Smooth muscle cell (in vitro differentiated cells): Measurements from ENCODE around the gene PRR3. TPM values are rescaled to one million over a fixed set of nuclear protein-coding genes. Genes with fewer than 3 reads are reported as not detected.

Experiments used
- DNase-seq: peaks from one replicate; lab custom pipeline; 2025; ENCODE audit not compliant: unreplicated experiment; lab: John Stamatoyannopoulos, UW
- H2AFZ ChIP-seq: fragments of 200-600 bp; sonication (generic); 2 replicates; pipeline ENCODE4 v1.6.0; 2016; ENCODE audit warnings: antibody characterized with exemption, low read depth, mild to moderate bottlenecking
- H3F3A ChIP-seq: fragments of 200-600 bp; sonication (generic); 2 replicates; pipeline ENCODE4 v1.6.0; 2017; ENCODE audit warnings: antibody characterized with exemption, low read depth
- H3K27ac ChIP-seq: fragments of 200-600 bp; sonication (generic); 2 replicates; pipeline ENCODE4 v1.5.1; 2016; ENCODE audit warnings: low read depth, mild to moderate bottlenecking
- H3K27me3 ChIP-seq: fragments of 200-600 bp; sonication (generic); 2 replicates; pipeline ENCODE4 v1.6.1; 2016; ENCODE audit warnings: low read depth, mild to moderate bottlenecking
- H3K36me3 ChIP-seq: fragments of 200-600 bp; sonication (generic); 2 replicates; pipeline ENCODE4 v1.5.1; 2016; ENCODE audit warnings: low read depth
- H3K4me1 ChIP-seq: fragments of 200-600 bp; sonication (generic); 2 replicates; pipeline ENCODE4 v1.5.1; 2016; ENCODE audit warnings: low read depth
- H3K4me2 ChIP-seq: fragments of 200-600 bp; sonication (generic); 2 replicates; pipeline ENCODE4 v1.6.0; 2016; ENCODE audit warnings: mild to moderate bottlenecking
- H3K4me3 ChIP-seq: fragments of 200-600 bp; sonication (generic); 2 replicates; pipeline ENCODE4 v1.5.1; 2016; ENCODE audit warnings: mild to moderate bottlenecking
- H3K79me2 ChIP-seq: fragments of 200-600 bp; sonication (generic); 2 replicates; pipeline ENCODE4 v1.6.0; 2016; ENCODE audit warnings: low read depth, mild to moderate bottlenecking
- H3K9ac ChIP-seq: fragments of 200-600 bp; sonication (generic); 2 replicates; pipeline ENCODE4 v1.6.0; 2016; ENCODE audit warnings: low read depth
- H3K9me3 ChIP-seq: fragments of 200-600 bp; sonication (generic); replicated peaks from 2 replicates; pipeline ENCODE4 v1.5.1; 2016; ENCODE audit warnings: low read depth
- H4K20me1 ChIP-seq: fragments of 200-600 bp; sonication (generic); 2 replicates; pipeline ENCODE4 v1.6.0; 2016; ENCODE audit warnings: low read depth
- CTCF ChIP-seq: fragments of 200-600 bp; sonication (generic); IDR thresholded peaks from 2 replicates; pipeline ENCODE4 v1.5.1; 2017; ENCODE audit warnings: borderline replicate concordance, mild to moderate bottlenecking, antibody characterized with exemption; ENCODE audit not compliant: insufficient read depth, poor library complexity, severe bottlenecking
- WGBS: methylation state at CpG from one replicate; pipeline ENCODE4 v1.1.7; 2016; ENCODE audit warnings: low lambda C conversion rate; 5-methylcytosine and 5-hydroxymethylcytosine counted together
- polyA plus RNA-seq: library from polyadenylated mRNA; unstranded; fragments of >200 nt; fragmentation: Nextera tagmentation; extraction: Ambion mirVana; gene quantifications from 2 replicates; pipeline ENCODE4 v1.2.1, GENCODE V29; 2016
- total RNA-seq: library from RNA; depleted of rRNA; stranded (reverse); fragments of >200 nt; gene quantifications from 2 replicates; pipeline ENCODE4 v1.2.3, GENCODE V29; 2014

Gene PRR3
- total and polyA plus RNA-seq, 2 experiments from 2014 or later, result 13.1 to 29.4 TPM

GRCh38 chr6:30571762-30572082 lies 14.6 kb downstream of the PRR3 start:
- peaks cover 60% of the 10 kb centered on the region for H3K79me2 ChIP-seq
- no peaks in the 10 kb centered on the region for H3K36me3 ChIP-seq
- 1% methylated on average over 8 of the region's 8 CpGs for WGBS
- H3K4me2 ChIP-seq, result peak overlapping the region; percentile 97
- H3F3A ChIP-seq, result no peaks in the 10 kb centered on the region
- H4K20me1 ChIP-seq, result peaks cover 48% of the 10 kb centered on the region
- H3K9me3 ChIP-seq, result no peaks in the 10 kb centered on the region
- peak overlapping the region; percentile 97 for H3K9ac ChIP-seq
- H3K27ac ChIP-seq, result peak overlapping the region; percentile 96
- DNase-seq, result no peak
- H3K4me3 ChIP-seq, result peak overlapping the region; percentile 82
- no peaks in the 10 kb centered on the region for H3K27me3 ChIP-seq
- no peak overlapping the region for H2AFZ ChIP-seq
- TF ChIP-seq CTCF, result no peak
- H3K4me1 ChIP-seq, result peaks cover 21% of the 10 kb centered on the region

- DNase-seq, result no peak
- Histone ChIP-seq H3K4me2 (peak overlapping the region; percentile 97), H2AFZ (no peak overlapping the region), H3K4me3 (peak overlapping the region; percentile 82), H3K79me2 (peaks cover 63% of the 10 kb centered on the region), H4K20me1 (peaks cover 52% of the 10 kb centered on the region), H3K4me1 (peaks cover 21% of the 10 kb centered on the region), H3K27me3 (no peaks in the 10 kb centered on the region), H3K9ac (peak overlapping the region; percentile 97), H3K36me3 (no peaks in the 10 kb centered on the region), H3K27ac (peak overlapping the region; percentile 96), H3F3A (no peaks in the 10 kb centered on the region), H3K9me3 (no peaks in the 10 kb centered on the region)
- no peak for TF ChIP-seq CTCF
These were observed 15.1 kb downstream of the PRR3 start for GRCh38 chr6:30572148-30572547.

DNA sequence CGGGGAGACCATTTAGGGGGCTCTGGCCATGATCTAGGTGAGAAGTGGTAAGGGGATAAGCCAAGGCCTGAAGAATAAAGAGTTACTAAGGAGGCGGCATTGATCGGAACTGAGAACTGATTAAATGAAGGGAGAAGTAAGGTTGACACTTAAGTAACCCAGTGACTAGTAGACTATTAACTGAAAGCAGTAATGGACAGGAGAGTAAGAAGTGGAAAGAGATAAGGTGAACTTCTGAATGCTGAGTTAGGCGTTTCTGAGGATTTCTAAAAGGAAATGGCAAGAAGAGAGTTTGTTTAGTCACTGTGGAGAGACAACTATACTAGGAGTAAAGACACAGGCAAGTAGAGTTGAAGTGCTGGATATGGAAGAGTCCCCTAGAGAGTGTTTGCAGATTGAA lies 16.0 kb downstream of the PRR3 start:
- Histone ChIP-seq H3K4me2 (peak overlapping the region; percentile 97), H3K27me3 (no peaks in the 10 kb centered on the region), H4K20me1 (peaks cover 57% of the 10 kb centered on the region), H3K4me3 (peak overlapping the region; percentile 82), H3K9ac (peak overlapping the region; percentile 97), H3K4me1 (peaks cover 21% of the 10 kb centered on the region), H3F3A (no peaks in the 10 kb centered on the region), H3K9me3 (no peaks in the 10 kb centered on the region), H3K36me3 (peaks cover 5% of the 10 kb centered on the region), H3K79me2 (peaks cover 67% of the 10 kb centered on the region), H3K27ac (peak overlapping the region; percentile 96), H2AFZ (no peak overlapping the region)
- no peak for DNase-seq
- no peak for TF ChIP-seq CTCF
- WGBS, result 72% methylated on average over 4 of the region's 4 CpGs

GRCh38 chr6:30578051-30578450 lies 21.0 kb downstream of the PRR3 start:
- no peak overlapping the region for H3K27ac ChIP-seq
- no peaks in the 10 kb centered on the region for H3K27me3 ChIP-seq
- H3K4me1 ChIP-seq, result no peaks in the 10 kb centered on the region
- peaks cover 43% of the 10 kb centered on the region for H4K20me1 ChIP-seq
- no peak overlapping the region for H3K4me2 ChIP-seq
- no peak overlapping the region for H3K9ac ChIP-seq
- no peak for DNase-seq
- WGBS, result 96% methylated on average over 8 of the region's 8 CpGs
- no peaks in the 10 kb centered on the region for H3K9me3 ChIP-seq
- no peak overlapping the region for H3K4me3 ChIP-seq
- H3K36me3 ChIP-seq, result peaks cover 16% of the 10 kb centered on the region
- peaks cover 43% of the 10 kb centered on the region for H3K79me2 ChIP-seq
- TF ChIP-seq CTCF, result no peak
- H2AFZ ChIP-seq, result no peak overlapping the region
- H3F3A ChIP-seq, result no peaks in the 10 kb centered on the region
